ENCODE measurements around the gene GPR42.
"Not testable (repeated sequence)": the region's sequence is repeated elsewhere in the genome, so short reads cannot be mapped to it uniquely, and the experiment has no call there.

GPR42 gene

GRCh38 chr19:35392742-35393715 lies 22.2 kb downstream of the GPR42 start:
- Histone ChIP-seq H3K9ac (ENCODE audit: low read length) (no peak overlapping the region), H3K36me3 (ENCODE audit: control insufficient read depth, insufficient read depth, low read length) (no peaks in the 10 kb centered on the region), H3K27me3 (ENCODE audit: control insufficient read depth, insufficient read depth, low read length) (no peaks in the 10 kb centered on the region), H3K4me3 (ENCODE audit: low read length) (no peak overlapping the region), H3K4me1 (ENCODE audit: control insufficient read depth, insufficient read depth, low read length) (peaks cover 30% of the 10 kb centered on the region), H3K9me3 (ENCODE audit: control insufficient read depth, low read length) (no peaks in the 10 kb centered on the region)

GRCh38 chr19:35395382-35396199 lies 24.7 kb downstream of the GPR42 start:
- H3K9ac ChIP-seq (ENCODE audit: low read length), result no peak overlapping the region
- peaks cover 8% of the 10 kb centered on the region for H3K4me1 ChIP-seq (ENCODE audit: control insufficient read depth, insufficient read depth, low read length)
- no peaks in the 10 kb centered on the region for H3K36me3 ChIP-seq (ENCODE audit: control insufficient read depth, insufficient read depth, low read length)
- H3K27me3 ChIP-seq (ENCODE audit: control insufficient read depth, insufficient read depth, low read length), result no peaks in the 10 kb centered on the region
- H3K9me3 ChIP-seq (ENCODE audit: control insufficient read depth, low read length), result no peaks in the 10 kb centered on the region
- H3K4me3 ChIP-seq (ENCODE audit: low read length), result no peak overlapping the region

GRCh38 chr19:35396240-35396885 lies 25.5 kb downstream of the GPR42 start:
- H3K9me3 ChIP-seq (ENCODE audit: control insufficient read depth, low read length), result no peaks in the 10 kb centered on the region
- H3K36me3 ChIP-seq (ENCODE audit: control insufficient read depth, insufficient read depth, low read length), result no peaks in the 10 kb centered on the region
- H3K9ac ChIP-seq (ENCODE audit: low read length), result no peak overlapping the region
- no peaks in the 10 kb centered on the region for H3K27me3 ChIP-seq (ENCODE audit: control insufficient read depth, insufficient read depth, low read length)
- H3K4me1 ChIP-seq (ENCODE audit: control insufficient read depth, insufficient read depth, low read length), result peaks cover 8% of the 10 kb centered on the region
- no peak overlapping the region for H3K4me3 ChIP-seq (ENCODE audit: low read length)

GRCh38 chr19:35397064-35397463 lies 26.2 kb downstream of the GPR42 start:
- H3K4me3 ChIP-seq (ENCODE audit: low read length), result no peak overlapping the region
- H3K27me3 ChIP-seq (ENCODE audit: control insufficient read depth, insufficient read depth, low read length), result no peaks in the 10 kb centered on the region
- no peak overlapping the region for H3K9ac ChIP-seq (ENCODE audit: low read length)
- no peaks in the 10 kb centered on the region for H3K9me3 ChIP-seq (ENCODE audit: control insufficient read depth, low read length)
- peaks cover 8% of the 10 kb centered on the region for H3K4me1 ChIP-seq (ENCODE audit: control insufficient read depth, insufficient read depth, low read length)
- H3K36me3 ChIP-seq (ENCODE audit: control insufficient read depth, insufficient read depth, low read length), result no peaks in the 10 kb centered on the region

GRCh38 chr19:35398570-35398969 lies 27.7 kb downstream of the GPR42 start:
- no peaks in the 10 kb centered on the region for H3K36me3 ChIP-seq (ENCODE audit: control insufficient read depth, insufficient read depth, low read length)
- H3K4me3 ChIP-seq (ENCODE audit: low read length), result no peak overlapping the region
- H3K27me3 ChIP-seq (ENCODE audit: control insufficient read depth, insufficient read depth, low read length), result no peaks in the 10 kb centered on the region
- peaks cover 8% of the 10 kb centered on the region for H3K4me1 ChIP-seq (ENCODE audit: control insufficient read depth, insufficient read depth, low read length)
- no peaks in the 10 kb centered on the region for H3K9me3 ChIP-seq (ENCODE audit: control insufficient read depth, low read length)
- H3K9ac ChIP-seq (ENCODE audit: low read length), result no peak overlapping the region

GRCh38 chr19:35399231-35399630 lies 28.4 kb downstream of the GPR42 start:
- Histone ChIP-seq H3K36me3 (ENCODE audit: control insufficient read depth, insufficient read depth, low read length) (no peaks in the 10 kb centered on the region), H3K27me3 (ENCODE audit: control insufficient read depth, insufficient read depth, low read length) (no peaks in the 10 kb centered on the region), H3K9ac (ENCODE audit: low read length) (no peak overlapping the region), H3K4me3 (ENCODE audit: low read length) (no peak overlapping the region), H3K4me1 (ENCODE audit: control insufficient read depth, insufficient read depth, low read length) (peaks cover 8% of the 10 kb centered on the region), H3K9me3 (ENCODE audit: control insufficient read depth, low read length) (no peaks in the 10 kb centered on the region)

- Histone ChIP-seq H3K9me3 (ENCODE audit: control insufficient read depth, low read length) (no peaks in the 10 kb centered on the region), H3K9ac (ENCODE audit: low read length) (no peak overlapping the region), H3K4me1 (ENCODE audit: control insufficient read depth, insufficient read depth, low read length) (peaks cover 8% of the 10 kb centered on the region), H3K27me3 (ENCODE audit: control insufficient read depth, insufficient read depth, low read length) (no peaks in the 10 kb centered on the region), H3K36me3 (ENCODE audit: control insufficient read depth, insufficient read depth, low read length) (no peaks in the 10 kb centered on the region), H3K4me3 (ENCODE audit: low read length) (no peak overlapping the region)
Measured at GRCh38 chr19:35399948-35400772, 29.3 kb downstream of the GPR42 start.

- H3K36me3 ChIP-seq (ENCODE audit: control insufficient read depth, insufficient read depth, low read length), result no peaks in the 10 kb centered on the region
- no peak overlapping the region for H3K4me3 ChIP-seq (ENCODE audit: low read length)
- H3K9ac ChIP-seq (ENCODE audit: low read length), result no peak overlapping the region
- H3K9me3 ChIP-seq (ENCODE audit: control insufficient read depth, low read length), result no peaks in the 10 kb centered on the region
- H3K27me3 ChIP-seq (ENCODE audit: control insufficient read depth, insufficient read depth, low read length), result no peaks in the 10 kb centered on the region
- H3K4me1 ChIP-seq (ENCODE audit: control insufficient read depth, insufficient read depth, low read length), result peaks cover 5% of the 10 kb centered on the region
Measured at GRCh38 chr19:35400773-35401100, 29.9 kb downstream of the GPR42 start.

- not testable (repeated sequence) for H3K4me1 ChIP-seq (ENCODE audit: control insufficient read depth, insufficient read depth, low read length); H3K27me3 ChIP-seq (ENCODE audit: control insufficient read depth, insufficient read depth, low read length); H3K4me3 ChIP-seq (ENCODE audit: low read length); H3K9ac ChIP-seq (ENCODE audit: low read length); H3K36me3 ChIP-seq (ENCODE audit: control insufficient read depth, insufficient read depth, low read length); H3K9me3 ChIP-seq (ENCODE audit: control insufficient read depth, low read length)
Measured at GRCh38 chr19:35401416-35401815, 30.5 kb downstream of the GPR42 start.

GRCh38 chr19:35403116-35403760 lies 32.4 kb downstream of the GPR42 start:
- Histone ChIP-seq H3K27me3 (ENCODE audit: control insufficient read depth, insufficient read depth, low read length) (no peaks in the 10 kb centered on the region), H3K4me3 (ENCODE audit: low read length) (no peak overlapping the region), H3K4me1 (ENCODE audit: control insufficient read depth, insufficient read depth, low read length) (no peaks in the 10 kb centered on the region), H3K9ac (ENCODE audit: low read length) (no peak overlapping the region), H3K36me3 (ENCODE audit: control insufficient read depth, insufficient read depth, low read length) (no peaks in the 10 kb centered on the region), H3K9me3 (ENCODE audit: control insufficient read depth, low read length) (no peaks in the 10 kb centered on the region)

Measured in mucosa of stomach (tissue), 1 donor.